IPS-11a (cell line): ENCODE results near the gene BAD.

Experiments used
- H3K4me3 ChIP-seq: one replicate; pipeline ENCODE4 v1.5.1; 2013; ENCODE audit warnings: low read depth, low read length, control low read depth

Gene BAD

GRCh38 chr11:64281957-64282770 lies 2.3 kb downstream of the BAD start:
- no peak overlapping the region for H3K4me3 ChIP-seq

- H3K4me3 ChIP-seq: no peak overlapping the region
Measured at GRCh38 chr11:64278576-64279190, 5.8 kb downstream of the BAD start.

- no peak overlapping the region for H3K4me3 ChIP-seq
Measured at GRCh38 chr11:64276653-64277431, 7.6 kb downstream of the BAD start.

GRCh38 chr11:64275841-64276240 lies 8.6 kb downstream of the BAD start:
- H3K4me3 ChIP-seq: no peak overlapping the region

- no peak overlapping the region for H3K4me3 ChIP-seq
Measured at GRCh38 chr11:64275031-64275800, 9.2 kb downstream of the BAD start.

- H3K4me3 ChIP-seq: peak overlapping the region; percentile 90
Measured at GRCh38 chr11:64269540-64270220, 14.8 kb downstream of the BAD start.

- H3K4me3 ChIP-seq: peak overlapping the region; percentile 69
Measured at GRCh38 chr11:64268893-64269539, 15.4 kb downstream of the BAD start.

- H3K4me3 ChIP-seq: peak overlapping the region; percentile 69
Measured at GRCh38 chr11:64268025-64268892, 16.2 kb downstream of the BAD start.

- no peak overlapping the region for H3K4me3 ChIP-seq
Measured at GRCh38 chr11:64267207-64267945, 17.1 kb downstream of the BAD start.

- H3K4me3 ChIP-seq: no peak overlapping the region
Measured at GRCh38 chr11:64266339-64266738, 18.1 kb downstream of the BAD start.

GRCh38 chr11:64265176-64266160 lies 19.0 kb downstream of the BAD start:
- no peak overlapping the region for H3K4me3 ChIP-seq

- H3K4me3 ChIP-seq: no peak overlapping the region
Measured at GRCh38 chr11:64264371-64264852, 20.1 kb downstream of the BAD start.

- no peak overlapping the region for H3K4me3 ChIP-seq
Measured at GRCh38 chr11:64263947-64264317, 20.5 kb downstream of the BAD start.

- no peak overlapping the region for H3K4me3 ChIP-seq
Measured at GRCh38 chr11:64263021-64263946, 21.2 kb downstream of the BAD start.

- H3K4me3 ChIP-seq: no peak overlapping the region
Measured at GRCh38 chr11:64262271-64263002, 22.0 kb downstream of the BAD start.
